ENCODE results near the gene CARD6.

- no peak for TF ChIP-seq POLR2A (IDR thresholded peaks at IDR 0.05)
- TF ChIP-seq CTCF (IDR thresholded peaks at IDR 0.05): no peak
Measured at GRCh38 chr5:40826489-40827187, 14.5 kb upstream of the CARD6 start.

All from thyroid gland (tissue), 4 donors.